GM10266 (cell line): ENCODE measurements around the gene LNX1.

Experiments used
- DNase-seq: peaks from one replicate; pipeline ENCODE4 v3.0.0; 2012; ENCODE audit errors: extremely low spot score
- TF ChIP-seq, protein P1 (sequence below): IDR thresholded peaks from 2 replicates; pipeline ENCODE4 v1.5.1; 2012; ENCODE audit warnings: mild to moderate bottlenecking, low read depth; ENCODE audit not compliant: control insufficient read depth, insufficient read depth; ENCODE audit errors: missing control alignments

LNX1 gene

DNA sequence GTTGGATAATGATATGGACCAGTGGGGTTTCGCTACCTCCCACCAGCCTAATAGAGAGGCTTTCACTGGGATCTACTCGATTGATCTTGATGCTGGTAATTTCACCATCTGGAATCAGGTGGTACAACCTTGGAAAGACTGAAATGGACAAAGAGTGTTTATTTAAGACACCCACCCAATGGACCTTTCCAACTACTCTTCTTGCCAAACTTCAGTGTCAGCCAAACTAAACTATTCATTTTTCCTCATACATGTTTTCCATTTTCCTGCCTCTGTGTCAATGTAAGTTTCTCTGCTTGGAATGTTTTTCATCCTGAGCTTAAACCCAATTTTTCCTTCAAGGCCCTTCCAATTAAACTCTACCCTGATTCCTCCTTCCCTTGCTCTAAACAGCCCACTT lies 92.6 kb downstream of the LNX1 start:
- TF ChIP-seq, protein P1, sequence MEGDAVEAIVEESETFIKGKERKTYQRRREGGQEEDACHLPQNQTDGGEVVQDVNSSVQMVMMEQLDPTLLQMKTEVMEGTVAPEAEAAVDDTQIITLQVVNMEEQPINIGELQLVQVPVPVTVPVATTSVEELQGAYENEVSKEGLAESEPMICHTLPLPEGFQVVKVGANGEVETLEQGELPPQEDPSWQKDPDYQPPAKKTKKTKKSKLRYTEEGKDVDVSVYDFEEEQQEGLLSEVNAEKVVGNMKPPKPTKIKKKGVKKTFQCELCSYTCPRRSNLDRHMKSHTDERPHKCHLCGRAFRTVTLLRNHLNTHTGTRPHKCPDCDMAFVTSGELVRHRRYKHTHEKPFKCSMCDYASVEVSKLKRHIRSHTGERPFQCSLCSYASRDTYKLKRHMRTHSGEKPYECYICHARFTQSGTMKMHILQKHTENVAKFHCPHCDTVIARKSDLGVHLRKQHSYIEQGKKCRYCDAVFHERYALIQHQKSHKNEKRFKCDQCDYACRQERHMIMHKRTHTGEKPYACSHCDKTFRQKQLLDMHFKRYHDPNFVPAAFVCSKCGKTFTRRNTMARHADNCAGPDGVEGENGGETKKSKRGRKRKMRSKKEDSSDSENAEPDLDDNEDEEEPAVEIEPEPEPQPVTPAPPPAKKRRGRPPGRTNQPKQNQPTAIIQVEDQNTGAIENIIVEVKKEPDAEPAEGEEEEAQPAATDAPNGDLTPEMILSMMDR: no peak
- no peak for DNase-seq

- no peak for DNase-seq
- TF ChIP-seq, protein P1: no peak
Observed at GRCh38 chr4:53497487-53498244, 93.6 kb downstream of the LNX1 start.

GRCh38 chr4:53494851-53495250 lies 96.4 kb downstream of the LNX1 start:
- TF ChIP-seq, protein P1: no peak
- no peak for DNase-seq

DNA sequence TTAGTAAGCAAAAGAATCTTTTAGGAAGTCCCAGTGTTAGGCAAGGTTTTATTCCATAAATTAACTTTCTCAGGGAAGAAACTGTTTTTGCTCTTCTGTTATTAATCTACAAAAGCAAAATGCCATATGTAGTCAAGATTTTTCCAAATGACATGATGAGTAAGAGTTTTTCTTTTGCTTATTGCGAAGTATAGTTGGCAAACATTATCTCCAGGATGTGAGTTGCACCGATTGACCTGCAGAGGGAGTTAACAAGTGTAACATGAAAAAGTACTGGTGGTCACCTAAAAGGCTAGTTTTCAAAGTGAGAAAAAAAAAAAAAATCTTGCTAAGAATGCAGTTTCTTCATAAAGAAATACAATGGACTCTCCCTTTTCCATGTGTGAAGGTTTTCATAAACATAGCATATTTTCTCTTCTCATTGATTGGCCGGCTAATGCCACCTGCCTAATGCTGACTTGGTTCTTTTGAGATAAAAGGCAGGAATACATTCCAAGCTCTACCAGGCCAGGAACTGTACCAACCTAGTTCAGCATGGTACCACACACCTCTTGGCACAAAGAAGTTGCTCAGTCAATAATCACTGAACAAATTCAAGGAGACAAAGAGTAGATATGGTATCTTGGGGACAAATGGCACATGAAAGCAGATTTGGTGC lies 100.2 kb downstream of the LNX1 start:
- peak; percentile 15 for DNase-seq
- TF ChIP-seq, protein P1: peak; percentile 47

GRCh38 chr4:53490161-53490956 lies 100.9 kb downstream of the LNX1 start:
- DNase-seq: no peak
- TF ChIP-seq, protein P1: no peak

DNA sequence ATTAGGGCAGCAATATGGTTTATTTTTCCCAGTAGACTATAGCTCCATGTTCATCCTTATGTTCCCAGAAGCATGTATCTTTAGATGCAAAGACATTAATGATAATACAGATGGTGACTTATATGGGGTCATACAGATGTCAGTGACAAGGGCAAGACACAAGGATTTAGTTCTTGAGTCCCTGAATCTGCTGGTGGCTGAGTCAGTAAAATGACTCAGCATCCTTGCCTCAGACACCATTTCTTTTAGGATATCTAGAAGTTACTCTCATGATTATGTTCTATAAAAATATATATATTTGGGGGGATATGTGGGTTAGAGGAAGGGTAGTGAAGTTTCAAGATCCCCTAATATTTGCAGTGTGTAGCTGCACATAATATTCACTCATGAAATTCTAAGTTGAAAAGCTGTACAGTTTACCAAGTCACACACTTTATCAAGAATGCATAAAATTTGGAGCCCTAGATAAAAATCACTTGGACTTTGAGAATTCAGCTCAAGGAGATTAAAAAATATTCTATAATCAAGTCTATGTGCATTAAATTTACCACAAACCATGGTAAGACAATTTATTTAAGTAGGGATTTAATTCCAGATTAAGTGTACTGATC lies 101.9 kb downstream of the LNX1 start:
- no peak for DNase-seq
- TF ChIP-seq, protein P1: no peak
